C4-2B (cell line): ENCODE data around the gene SPATA13.

Experiments used
- CTCF ChIP-seq: fragments of 450-650 bp; conservative IDR thresholded peaks from 2 replicates; pipeline ENCODE4 v1.5.1; 2017; ENCODE audit warnings: mild to moderate bottlenecking
- ZFX ChIP-seq: fragments of 450-650 bp; IDR thresholded peaks from 2 replicates; pipeline ENCODE4 v1.6.1; 2017

GRCh38 chr13:24173795-24174194 is 13.3 kb downstream of the SPATA13 start:
- no peak for TF ChIP-seq CTCF
- no peak for TF ChIP-seq ZFX
